NT2/D1 (cell line): Measurements from ENCODE around the gene OR10V1.
"Not testable (repeated sequence)": the region's sequence is repeated elsewhere in the genome, so short reads cannot be mapped to it uniquely, and the experiment has no call there.

Experiments used
- DNase-seq: peaks from one replicate; pipeline ENCODE4 v3.0.0-alpha.2; 2011; ENCODE audit warnings: low read depth, low spot score
- H3K27me3 ChIP-seq: 2 replicates; pipeline ENCODE4 v1.6.0; 2011; ENCODE audit warnings: mild to moderate bottlenecking; ENCODE audit not compliant: insufficient read length, insufficient read depth
- H3K36me3 ChIP-seq: 2 replicates; pipeline ENCODE4 v1.6.1; 2011; ENCODE audit warnings: mild to moderate bottlenecking, low read length, mixed read lengths; ENCODE audit not compliant: insufficient read depth, insufficient read length
- H3K4me1 ChIP-seq: 2 replicates; pipeline ENCODE4 v1.5.1; 2011; ENCODE audit not compliant: insufficient read depth, insufficient read length
- H3K4me3 ChIP-seq: 2 replicates; pipeline ENCODE4 v1.5.1; 2011; ENCODE audit warnings: low read depth; ENCODE audit not compliant: insufficient read length
- H3K9ac ChIP-seq: 2 replicates; pipeline ENCODE4 v1.6.0; 2011; ENCODE audit warnings: low read depth; ENCODE audit not compliant: insufficient read length
- H3K9me3 ChIP-seq: 2 replicates; pipeline ENCODE4 v1.5.1; 2011; ENCODE audit warnings: mild to moderate bottlenecking, low read length; ENCODE audit not compliant: insufficient read depth
- SUZ12 ChIP-seq: IDR thresholded peaks from 2 replicates; pipeline ENCODE4 v1.6.1; 2011; ENCODE audit not compliant: insufficient read length, insufficient read depth; ENCODE audit errors: extremely low read depth
- YY1 ChIP-seq: IDR thresholded peaks from 2 replicates; pipeline ENCODE4 v1.6.1; 2011; ENCODE audit not compliant: insufficient read length, insufficient read depth
- ZNF274 ChIP-seq: IDR thresholded peaks from 2 replicates; pipeline ENCODE4 v1.6.1; 2011; ENCODE audit warnings: mild to moderate bottlenecking, low read depth, low read length

Gene OR10V1

DNA sequence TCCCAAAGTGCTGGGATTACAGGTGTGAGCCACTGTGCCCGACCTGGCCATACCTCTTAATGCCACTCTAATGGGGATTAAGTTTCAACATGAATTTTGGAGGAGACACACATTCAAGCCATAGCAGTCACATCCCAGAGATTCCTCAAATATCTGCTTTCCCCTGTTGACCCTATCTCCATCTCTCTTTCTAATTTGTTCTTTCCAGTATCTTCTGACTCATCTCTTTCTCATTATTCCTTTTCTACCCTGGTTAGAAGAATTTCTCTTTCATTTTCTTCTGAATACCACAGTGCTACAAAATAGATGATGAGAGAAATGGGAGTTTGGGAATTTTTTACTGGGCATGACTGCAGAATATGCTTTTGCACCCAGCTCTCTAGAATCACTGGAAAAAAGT is 5.1 kb downstream of the OR10V1 start:
- Histone ChIP-seq H3K9me3 (no peaks in the 10 kb centered on the region), H3K36me3 (no peaks in the 10 kb centered on the region), H3K4me3 (no peak overlapping the region), H3K27me3 (no peaks in the 10 kb centered on the region), H3K9ac (no peak overlapping the region), H3K4me1 (no peaks in the 10 kb centered on the region)
- no peak for TF ChIP-seq SUZ12
- no peak for TF ChIP-seq ZNF274
- TF ChIP-seq YY1, result no peak
- no peak for DNase-seq

GRCh38 chr11:59707371-59707770 is 6.3 kb downstream of the OR10V1 start:
- TF ChIP-seq ZNF274 (no peak), SUZ12 (no peak), YY1 (no peak)
- Histone ChIP-seq H3K36me3 (no peaks in the 10 kb centered on the region), H3K9ac (no peak overlapping the region), H3K4me1 (no peaks in the 10 kb centered on the region), H3K9me3 (no peaks in the 10 kb centered on the region), H3K4me3 (no peak overlapping the region), H3K27me3 (no peaks in the 10 kb centered on the region)
- no peak for DNase-seq

GRCh38 chr11:59706518-59707285 is 6.9 kb downstream of the OR10V1 start:
- Histone ChIP-seq H3K27me3 (no peaks in the 10 kb centered on the region), H3K9ac (no peak overlapping the region), H3K4me1 (no peaks in the 10 kb centered on the region), H3K9me3 (no peaks in the 10 kb centered on the region), H3K36me3 (no peaks in the 10 kb centered on the region), H3K4me3 (no peak overlapping the region)
- DNase-seq, result no peak
- TF ChIP-seq SUZ12 (no peak), YY1 (no peak), ZNF274 (no peak)

- DNase-seq, result no peak
- H3K27me3 ChIP-seq, result no peaks in the 10 kb centered on the region
- no peaks in the 10 kb centered on the region for H3K4me1 ChIP-seq
- H3K9ac ChIP-seq, result no peak overlapping the region
- no peak for TF ChIP-seq ZNF274
- no peak for TF ChIP-seq YY1
- H3K36me3 ChIP-seq, result no peaks in the 10 kb centered on the region
- H3K4me3 ChIP-seq, result no peak overlapping the region
- no peaks in the 10 kb centered on the region for H3K9me3 ChIP-seq
These were observed 8.4 kb downstream of the OR10V1 start for GRCh38 chr11:59705294-59705693.

DNA sequence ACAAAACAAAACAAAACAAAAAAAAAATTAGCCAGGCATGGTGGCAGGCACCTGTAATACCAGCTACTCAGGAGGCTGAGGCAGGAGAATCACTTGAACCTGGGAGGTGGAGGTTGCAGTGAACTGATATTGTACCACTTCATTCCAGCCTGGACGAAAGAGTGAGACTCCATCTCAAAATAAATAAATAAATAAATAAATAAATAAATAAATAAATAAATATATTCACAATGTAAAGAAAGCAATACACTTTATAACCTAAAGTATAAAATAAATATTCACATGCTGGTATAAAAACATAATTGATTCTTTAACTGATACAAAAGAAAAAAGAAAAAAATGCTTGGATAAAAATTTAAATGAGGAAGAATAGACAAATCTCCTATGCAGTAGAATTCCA is 10.1 kb downstream of the OR10V1 start:
- not testable (repeated sequence) for H3K9ac ChIP-seq, H3K4me1 ChIP-seq, H3K36me3 ChIP-seq, H3K9me3 ChIP-seq, H3K27me3 ChIP-seq, DNase-seq, H3K4me3 ChIP-seq

DNA sequence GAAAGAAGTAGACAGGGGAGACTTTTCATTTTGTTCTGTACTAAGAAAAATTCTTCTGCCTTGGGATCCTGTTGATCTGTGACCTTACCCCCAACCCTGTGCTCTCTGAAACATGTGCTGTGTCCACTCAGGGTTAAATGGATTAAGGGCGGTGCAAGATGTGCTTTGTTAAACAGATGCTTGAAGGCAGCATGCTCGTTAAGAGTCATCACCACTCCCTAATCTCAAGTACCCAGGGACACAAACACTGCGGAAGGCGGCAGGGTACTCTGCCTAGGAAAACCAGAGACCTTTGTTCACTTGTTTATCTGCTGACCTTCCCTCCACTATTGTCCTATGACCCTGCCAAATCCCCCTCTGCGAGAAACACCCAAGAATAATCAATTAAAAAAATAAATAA is 13.5 kb downstream of the OR10V1 start:
- H3K9ac ChIP-seq, DNase-seq, H3K9me3 ChIP-seq, H3K4me1 ChIP-seq, H3K36me3 ChIP-seq, H3K4me3 ChIP-seq, H3K27me3 ChIP-seq: not testable (repeated sequence)

GRCh38 chr11:59698506-59698905 is 15.1 kb downstream of the OR10V1 start:
- Histone ChIP-seq H3K9ac (no peak overlapping the region), H3K4me3 (no peak overlapping the region), H3K36me3 (no peaks in the 10 kb centered on the region), H3K9me3 (peaks cover 3% of the 10 kb centered on the region), H3K4me1 (no peaks in the 10 kb centered on the region), H3K27me3 (no peaks in the 10 kb centered on the region)
- no peak for DNase-seq
- TF ChIP-seq ZNF274, result no peak
- TF ChIP-seq YY1, result no peak
- no peak for TF ChIP-seq SUZ12

DNA sequence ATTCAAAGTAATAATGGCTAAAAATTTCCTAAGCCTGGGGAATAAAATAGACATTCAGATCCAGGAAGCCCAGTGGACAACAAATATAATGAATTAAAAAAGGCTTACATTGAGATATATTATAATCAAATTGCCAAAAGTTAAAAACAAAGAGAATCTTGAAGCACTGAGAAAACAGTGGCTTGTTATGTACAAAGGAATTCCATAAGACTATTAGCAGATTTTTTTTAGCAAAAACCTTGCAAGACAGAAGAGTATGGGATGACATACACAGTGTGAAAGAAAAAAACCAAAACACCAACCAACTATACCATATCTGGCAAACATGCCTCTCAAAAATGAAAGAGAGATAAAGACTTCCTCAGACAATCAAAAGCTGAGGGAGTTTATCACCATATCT is 20.7 kb downstream of the OR10V1 start:
- TF ChIP-seq YY1, result no peak
- no peak for TF ChIP-seq SUZ12
- no peak for TF ChIP-seq ZNF274
- H3K4me1 ChIP-seq, result no peaks in the 10 kb centered on the region
- H3K9ac ChIP-seq, result no peak overlapping the region
- no peaks in the 10 kb centered on the region for H3K27me3 ChIP-seq
- no peak for DNase-seq
- H3K4me3 ChIP-seq, result no peak overlapping the region
- H3K9me3 ChIP-seq, result peaks cover 13% of the 10 kb centered on the region
- no peaks in the 10 kb centered on the region for H3K36me3 ChIP-seq
